IMR-90 (cell line): ENCODE data around the gene WDR5. TPM values are rescaled to one million over a fixed set of nuclear protein-coding genes. Genes with fewer than 3 reads are reported as not detected.

Experiments used
- ATAC-seq: fragments of 200-7000 bp; cut with Tn5 transposase; 2 replicates; pipeline ENCODE4 v1.9.1; 2020; ENCODE audit warnings: low read depth, mild to moderate bottlenecking, moderate library complexity
- BruUV-seq: library from RNA; stranded (reverse); fragments of 400-500 nt; replicated peaks from 2 replicates; lab custom pipeline; 2021; lab: Mats Ljungman, UMichigan
- CTCF ChIA-PET: fragments of 300-600 bp; formaldehyde crosslinking; extraction: SDS; loops from one replicate; lab custom pipeline; 2021; ENCODE audit warnings: antibody characterized with exemption; lab: Yijun Ruan, JAX
- POLR2A ChIA-PET: fragments of 300-600 bp; sonication (Branson Sonifier 250); formaldehyde crosslinking; loops from one replicate; lab custom pipeline; 2022; ENCODE audit warnings: antibody characterized with exemption; ENCODE audit not compliant: unreplicated experiment; lab: Charles Lee
- DNase-seq: peaks from one replicate; pipeline ENCODE4 v3.0.0; 2013
- H2AFZ ChIP-seq: replicated peaks from 2 replicates; pipeline ENCODE3; 2013; ENCODE audit warnings: low read length, mild to moderate bottlenecking; ENCODE audit not compliant: poor library complexity
- H2AK5ac ChIP-seq: 2 replicates; pipeline ENCODE4 v1.6.1; 2013; ENCODE audit warnings: low read depth, low read length, inconsistent platforms
- H2AK9ac ChIP-seq: replicated peaks from 2 replicates; pipeline ENCODE3; 2013; ENCODE audit warnings: mild to moderate bottlenecking, low read depth, low read length, moderate library complexity; ENCODE audit not compliant: poor library complexity
- H2BK120ac ChIP-seq: 2 replicates; pipeline ENCODE4 v1.6.1; 2013; ENCODE audit warnings: low read depth, low read length, inconsistent platforms
- H2BK15ac ChIP-seq: 3 replicates; pipeline ENCODE4 v1.6.1; 2013; ENCODE audit warnings: low read depth, low read length, inconsistent platforms
- H2BK20ac ChIP-seq: 2 replicates; pipeline ENCODE4 v1.6.1; 2013; ENCODE audit warnings: low read depth, mild to moderate bottlenecking, inconsistent platforms, low read length, moderate library complexity
- H2BK5ac ChIP-seq: 2 replicates; pipeline ENCODE4 v1.6.1; 2013; ENCODE audit warnings: mild to moderate bottlenecking, low read depth, low read length, inconsistent platforms; ENCODE audit not compliant: poor library complexity, severe bottlenecking
- H3K14ac ChIP-seq: replicated peaks from 2 replicates; pipeline ENCODE4 v1.6.1; 2013; ENCODE audit warnings: low read depth, low read length, inconsistent platforms
- H3K18ac ChIP-seq: 2 replicates; pipeline ENCODE4 v1.6.1; 2013; ENCODE audit warnings: low read depth, low read length, control low read depth
- H3K23ac ChIP-seq: 2 replicates; pipeline ENCODE4 v1.6.1; 2013; ENCODE audit warnings: low read depth, low read length, inconsistent platforms
- H3K27ac ChIP-seq: 2 replicates; pipeline ENCODE4 v1.5.1; 2013; ENCODE audit warnings: mild to moderate bottlenecking, control low read depth, low read length; ENCODE audit not compliant: insufficient read depth
- H3K27me3 ChIP-seq: 2 replicates; pipeline ENCODE4 v1.6.1; 2013; ENCODE audit warnings: low read length; ENCODE audit not compliant: control insufficient read depth, insufficient read depth
- H3K36me3 ChIP-seq: 2 replicates; pipeline ENCODE4 v1.6.1; 2013; ENCODE audit warnings: low read length, mixed read lengths; ENCODE audit not compliant: control insufficient read depth, insufficient read depth
- H3K4ac ChIP-seq: 2 replicates; pipeline ENCODE4 v1.6.1; 2013; ENCODE audit warnings: low read depth, low read length, inconsistent platforms
- H3K4me1 ChIP-seq: 2 replicates; pipeline ENCODE4 v1.6.1; 2013; ENCODE audit warnings: low read length, mixed read lengths; ENCODE audit not compliant: control insufficient read depth, insufficient read depth
- H3K4me2 ChIP-seq: 2 replicates; pipeline ENCODE4 v1.6.1; 2013; ENCODE audit warnings: low read depth, mild to moderate bottlenecking, control low read depth, low read length, moderate library complexity
- H3K4me3 ChIP-seq: 2 replicates; pipeline ENCODE4 v1.5.1; 2013; ENCODE audit warnings: low read depth, mild to moderate bottlenecking, control low read depth, low read length, moderate library complexity; ENCODE audit not compliant: insufficient read depth
- H3K56ac ChIP-seq: 2 replicates; pipeline ENCODE4 v1.6.1; 2013; ENCODE audit warnings: low read length, inconsistent platforms; ENCODE audit not compliant: insufficient read depth; ENCODE audit errors: extremely low read depth
- H3K79me1 ChIP-seq, 2 experiments: 2 replicates each; pipeline ENCODE4 v1.6.1; 2013; ENCODE audit warnings: low read length in 2 of 2, inconsistent platforms in 1 of 2, low read depth in 1 of 2
- H3K9ac ChIP-seq: 2 replicates; pipeline ENCODE4 v1.6.1; 2013; ENCODE audit warnings: low read depth, low read length, control low read depth
- H3K9me1 ChIP-seq: 2 replicates; pipeline ENCODE4 v1.6.1; 2013; ENCODE audit warnings: low read length, inconsistent platforms; ENCODE audit not compliant: insufficient read depth
- H3K9me3 ChIP-seq: 2 replicates; pipeline ENCODE4 v1.6.1; 2013; ENCODE audit warnings: low read length; ENCODE audit not compliant: control insufficient read depth, insufficient read depth
- H4K20me1 ChIP-seq: 2 replicates; pipeline ENCODE4 v1.6.1; 2013; ENCODE audit warnings: low read length, inconsistent platforms; ENCODE audit not compliant: insufficient read depth
- H4K5ac ChIP-seq: 2 replicates; pipeline ENCODE4 v1.6.1; 2013; ENCODE audit warnings: mild to moderate bottlenecking, low read depth, low read length, control low read depth
- H4K8ac ChIP-seq, 2 experiments: 2 replicates each; pipeline ENCODE4 v1.6.1; 2013; ENCODE audit warnings: low read depth in 2 of 2, low read length in 2 of 2, control low read depth in 1 of 2, inconsistent platforms in 1 of 2
- H4K91ac ChIP-seq: 2 replicates; pipeline ENCODE4 v1.6.1; 2013; ENCODE audit warnings: low read depth, low read length, inconsistent platforms; ENCODE audit not compliant: insufficient read depth
- ELK1 ChIP-seq: fragments of 150-350 bp; IDR thresholded peaks from 2 replicates; pipeline ENCODE4 v1.6.1; 2016; ENCODE audit warnings: low read depth, mild to moderate bottlenecking, low read length, moderate library complexity, borderline replicate concordance
- FOS ChIP-seq: fragments of 150-350 bp; IDR thresholded peaks from 2 replicates; pipeline ENCODE4 v1.6.1; 2016; ENCODE audit warnings: low read depth, low read length
- MXI1 ChIP-seq: IDR thresholded peaks from 2 replicates; pipeline ENCODE4 v1.6.1; 2012; ENCODE audit warnings: low read depth, mild to moderate bottlenecking, low read length, moderate library complexity, borderline replicate concordance
- WGBS, 2 experiments: methylation state at CpG; one replicate each; pipeline versions ENCODE4 v1.1.5 to v1.1.7; 2013; ENCODE audit warnings: missing lambda C conversion rate in 2 of 2; ENCODE audit not compliant: insufficient read length in 1 of 2; ENCODE audit errors: extremely low coverage in 2 of 2; 5-methylcytosine and 5-hydroxymethylcytosine counted together
- dilution Hi-C: fragments of 300-500 bp; cut with HindIII; formaldehyde crosslinking; loops from one replicate; pipeline ENCODE4 v1.14.3; 2018; ENCODE audit warnings: low sequenced_read_pairs; ENCODE audit not compliant: unreplicated experiment
- in situ Hi-C: fragments of 300-500 bp; cut with MboI; formaldehyde crosslinking; loops from 3 replicates; pipeline ENCODE4 v1.14.3; 2019; ENCODE audit warnings: low sequenced_read_pairs, inconsistent platforms, mixed read lengths
- intact Hi-C: fragments of 100-400 bp; cut with micrococcal nuclease; formaldehyde crosslinking; loops from 2 replicates; pipeline ENCODE4 v1.10.0; 2022
- polyA plus RNA-seq, 3 experiments: library from polyadenylated mRNA; depleted of rRNA; stranded (reverse); fragments of >200 nt; gene quantifications; 2 replicates each; pipeline ENCODE4 v1.2.3, GENCODE V29; 2012; ENCODE audit warnings: low replicate concordance in 1 of 3
- total RNA-seq: library from RNA; depleted of rRNA; stranded (reverse); fragments of >200 nt; gene quantifications from 2 replicates; pipeline ENCODE4 v1.2.3, GENCODE V29; 2012

WDR5 gene
- total and polyA plus RNA-seq, 2 of the 4 experiments (the other 2 are of a cell fraction) = 18.3 to 26.6 TPM

- peak overlapping the region; percentile 55 for H3K4me2 ChIP-seq
- H2BK15ac ChIP-seq = peak overlapping the region; percentile 30; the same call in 1 of the 3 replicates
- peak overlapping the region; percentile 8; the same call in 1 of the 2 replicates for H3K9ac ChIP-seq
- H4K91ac ChIP-seq = peak overlapping the region; percentile 58
- ChIA-PET POLR2A (no interaction called here), CTCF (no interaction called here)
- intact Hi-C loops = loop anchor here (10.0 kb wide), 1 partner anchor 481 kb away; the partner anchor contains the start of gene COL5A1
- peak overlapping the region; percentile 10; the same call in 1 of the 2 replicates for H2AK5ac ChIP-seq
- H4K8ac ChIP-seq = peak overlapping the region; percentile 87 to 92; a peak in 3 of 4 replicates
- ATAC-seq (no peak), DNase-seq (peak; percentile 22)
- H4K5ac ChIP-seq = peak overlapping the region; percentile 84
- no TSS peak for BruUV-seq
- peak overlapping the region; percentile 71 for H2BK120ac ChIP-seq
- peaks cover 16% of the 10 kb centered on the region; the same call in 1 of the 2 replicates for H3K9me1 ChIP-seq
- H3K36me3 ChIP-seq = peaks cover 3% of the 10 kb centered on the region; the same call in 1 of the 2 replicates
- H2BK20ac ChIP-seq = peak overlapping the region; percentile 23; the same call in 1 of the 2 replicates
- H2AK9ac ChIP-seq = peak overlapping the region; percentile 88
- peak overlapping the region; percentile 24 for H3K4me3 ChIP-seq
- dilution Hi-C loops = no loop called here
- peak overlapping the region; percentile 23; the same call in 1 of the 2 replicates for H3K14ac ChIP-seq
- H3K9me3 ChIP-seq = no peaks in the 10 kb centered on the region
- no peak for TF ChIP-seq MXI1
- TF ChIP-seq ELK1 = no peak
- no peak for TF ChIP-seq FOS
- no peaks in the 10 kb centered on the region for H4K20me1 ChIP-seq
- peak overlapping the region; percentile 67 for H3K27ac ChIP-seq
- H3K23ac ChIP-seq = peak overlapping the region; percentile 36; the same call in 1 of the 2 replicates
- no peak overlapping the region; the same call in 1 of the 2 replicates for H3K18ac ChIP-seq
- no peaks in the 10 kb centered on the region for H3K27me3 ChIP-seq
- H3K4ac ChIP-seq = peak overlapping the region; percentile 70
- peaks cover 5% of the 10 kb centered on the region for H3K4me1 ChIP-seq
- peaks cover 0 to 8% of the 10 kb centered on the region in 2 experiments; a peak in 2 of 4 replicates for H3K79me1 ChIP-seq
- no peak overlapping the region for H3K56ac ChIP-seq
- H2BK5ac ChIP-seq = peak overlapping the region; percentile 29
- in situ Hi-C loops = loop anchor here (10.0 kb wide), 1 partner anchor 501 kb away; no protein-coding TSS in a partner anchor
- peak overlapping the region; percentile 97 for H2AFZ ChIP-seq
- 11% methylated on average over 37 of the region's 80 CpGs; no CpG with 5 or more reads in 1 of the 2 experiments for WGBS, 2 experiments
Measured at GRCh38 chr9:134163371-134164196, 27.7 kb downstream of the WDR5 start.
